Measurements from ENCODE around the gene NCAPD3.

Gene NCAPD3

GRCh38 chr11:134252346-134253187 is 28.8 kb upstream of the NCAPD3 start:
- DNase-seq (ENCODE audit: low read depth in 2 of 2): peak in 1 of 2 donors; percentile 6

GRCh38 chr11:134250675-134251074 is 26.9 kb upstream of the NCAPD3 start:
- no peak for DNase-seq (ENCODE audit: low read depth in 2 of 2)

- DNase-seq (ENCODE audit: low read depth in 2 of 2): no peak
These were observed 26.5 kb upstream of the NCAPD3 start for GRCh38 chr11:134250246-134250645.

GRCh38 chr11:134248910-134249480 is 25.2 kb upstream of the NCAPD3 start:
- no peak for DNase-seq (ENCODE audit: low read depth in 2 of 2)

GRCh38 chr11:134246678-134247077 is 22.9 kb upstream of the NCAPD3 start:
- no peak for DNase-seq (ENCODE audit: low read depth in 2 of 2)

GRCh38 chr11:134246100-134246499 is 22.3 kb upstream of the NCAPD3 start:
- no peak for DNase-seq (ENCODE audit: low read depth in 2 of 2)

GRCh38 chr11:134245434-134245833 is 21.7 kb upstream of the NCAPD3 start:
- no peak for DNase-seq (ENCODE audit: low read depth in 2 of 2)

GRCh38 chr11:134244593-134244992 is 20.8 kb upstream of the NCAPD3 start:
- no peak for DNase-seq (ENCODE audit: low read depth in 2 of 2)

- no peak for DNase-seq (ENCODE audit: low read depth in 2 of 2)
These were observed 20.1 kb upstream of the NCAPD3 start for GRCh38 chr11:134243913-134244312.

GRCh38 chr11:134242376-134242775 is 18.6 kb upstream of the NCAPD3 start:
- no peak for DNase-seq (ENCODE audit: low read depth in 2 of 2)

- no peak for DNase-seq (ENCODE audit: low read depth in 2 of 2)
These were observed 16.8 kb upstream of the NCAPD3 start for GRCh38 chr11:134240592-134240991.

GRCh38 chr11:134238956-134239355 is 15.2 kb upstream of the NCAPD3 start:
- no peak for DNase-seq (ENCODE audit: low read depth in 2 of 2)

GRCh38 chr11:134237557-134237922 is 13.8 kb upstream of the NCAPD3 start:
- no peak for DNase-seq (ENCODE audit: low read depth in 2 of 2)

GRCh38 chr11:134236834-134237556 is 13.2 kb upstream of the NCAPD3 start:
- no peak for DNase-seq (ENCODE audit: low read depth in 2 of 2)

GRCh38 chr11:134235399-134235798 is 11.6 kb upstream of the NCAPD3 start:
- DNase-seq (ENCODE audit: low read depth in 2 of 2): no peak

GRCh38 chr11:134233729-134234179 is 10.0 kb upstream of the NCAPD3 start:
- DNase-seq (ENCODE audit: low read depth in 2 of 2): no peak

GRCh38 chr11:134231958-134232659 is 8.3 kb upstream of the NCAPD3 start:
- DNase-seq (ENCODE audit: low read depth in 2 of 2): no peak

- no peak for DNase-seq (ENCODE audit: low read depth in 2 of 2)
These were observed 6.6 kb upstream of the NCAPD3 start for GRCh38 chr11:134230339-134230738.

GRCh38 chr11:134229126-134229790 is 5.5 kb upstream of the NCAPD3 start:
- DNase-seq (ENCODE audit: low read depth in 2 of 2): no peak

GRCh38 chr11:134228625-134229024 is 4.9 kb upstream of the NCAPD3 start:
- DNase-seq (ENCODE audit: low read depth in 2 of 2): peak; percentile 20 to 27

GRCh38 chr11:134226806-134227325 is 3.1 kb upstream of the NCAPD3 start:
- no peak for DNase-seq (ENCODE audit: low read depth in 2 of 2)
